Mesenchymal stem cell (in vitro differentiated cells and primary cell): Measurements from ENCODE around the gene HTRA3.

Source experiments
- DNase-seq: peaks from one replicate; pipeline ENCODE4 v3.0.0-alpha.2; 2013
- H2AFZ ChIP-seq: one replicate; pipeline ENCODE4 v1.6.1; 2013; ENCODE audit warnings: low read depth, mild to moderate bottlenecking, control low read depth, inconsistent platforms, low read length, moderate library complexity
- H2AK5ac ChIP-seq: 2 replicates; pipeline ENCODE4 v1.6.1; 2013; ENCODE audit warnings: low read length, moderate library complexity, mild to moderate bottlenecking, inconsistent platforms; ENCODE audit not compliant: severe bottlenecking
- H2BK120ac ChIP-seq: one replicate; pipeline ENCODE4 v1.6.1; 2013; ENCODE audit warnings: low read depth, mild to moderate bottlenecking, inconsistent platforms, low read length, moderate library complexity
- H2BK12ac ChIP-seq, 2 experiments: one replicate each; pipeline ENCODE4 v1.6.1; 2013; ENCODE audit warnings: inconsistent platforms in 2 of 2, low read length in 2 of 2, mild to moderate bottlenecking in 2 of 2, moderate library complexity in 2 of 2, control low read depth in 1 of 2
- H2BK15ac ChIP-seq: one replicate; pipeline ENCODE4 v1.6.1; 2013; ENCODE audit warnings: mild to moderate bottlenecking, low read depth, inconsistent platforms; ENCODE audit not compliant: poor library complexity, severe bottlenecking
- H2BK5ac ChIP-seq: 2 replicates; pipeline ENCODE4 v1.6.1; 2013; ENCODE audit warnings: low read depth, mild to moderate bottlenecking, low read length, control low read depth, inconsistent platforms; ENCODE audit not compliant: poor library complexity, severe bottlenecking
- H3K14ac ChIP-seq, 2 experiments: one replicate each; pipeline ENCODE4 v1.6.1; 2013; ENCODE audit warnings: inconsistent platforms in 2 of 2, low read length in 2 of 2, control low read depth in 1 of 2, mild to moderate bottlenecking in 1 of 2, moderate library complexity in 1 of 2
- H3K18ac ChIP-seq, 2 experiments: one replicate each; pipeline ENCODE4 v1.6.1; 2013; ENCODE audit warnings: inconsistent platforms in 2 of 2, low read length in 2 of 2, control low read depth in 1 of 2, low read depth in 1 of 2, mild to moderate bottlenecking in 1 of 2
- H3K23ac ChIP-seq, 2 experiments: one replicate each; pipeline ENCODE4 v1.6.1; 2013; ENCODE audit warnings: inconsistent platforms in 2 of 2, low read length in 2 of 2, mild to moderate bottlenecking in 2 of 2, moderate library complexity in 2 of 2, control low read depth in 1 of 2
- H3K27ac ChIP-seq: 2 replicates; pipeline ENCODE4 v1.5.1; 2013; ENCODE audit warnings: mild to moderate bottlenecking, moderate library complexity, low read length, control low read depth, inconsistent platforms; ENCODE audit not compliant: poor library complexity, severe bottlenecking
- H3K27me3 ChIP-seq, 2 experiments: 2 replicates each; pipeline versions ENCODE4 v1.6.1 to v1.7.0; 2013; ENCODE audit warnings: low read length in 2 of 2, mild to moderate bottlenecking in 2 of 2, moderate library complexity in 2 of 2, control low read depth in 1 of 2, inconsistent platforms in 1 of 2; ENCODE audit not compliant: control insufficient read depth in 1 of 2, insufficient read depth in 1 of 2
- H3K36me3 ChIP-seq, 2 experiments: 2 replicates each; pipeline versions ENCODE4 v1.6.1 to v1.7.0; 2013; ENCODE audit warnings: low read length in 2 of 2, control low read depth in 1 of 2, inconsistent platforms in 1 of 2, low read depth in 1 of 2, mild to moderate bottlenecking in 1 of 2; ENCODE audit not compliant: insufficient read depth in 2 of 2, control insufficient read depth in 1 of 2
- H3K4ac ChIP-seq, 2 experiments: one replicate each; pipeline ENCODE4 v1.6.1; 2013; ENCODE audit warnings: inconsistent platforms in 2 of 2, low read length in 2 of 2, mild to moderate bottlenecking in 2 of 2, moderate library complexity in 2 of 2, control low read depth in 1 of 2, low read depth in 1 of 2
- H3K4me1 ChIP-seq: 2 replicates; pipeline ENCODE4 v1.6.1; 2013; ENCODE audit warnings: low read depth, low read length, control low read depth; ENCODE audit not compliant: control insufficient read depth, insufficient read depth
- H3K4me2 ChIP-seq: 2 replicates; pipeline ENCODE4 v1.6.1; 2013; ENCODE audit warnings: low read length, mild to moderate bottlenecking, inconsistent platforms; ENCODE audit not compliant: poor library complexity, severe bottlenecking
- H3K4me3 ChIP-seq, 2 experiments: 2 replicates each; pipeline versions ENCODE4 v1.5.1 to v1.7.0; 2013; ENCODE audit warnings: low read length in 2 of 2, mild to moderate bottlenecking in 2 of 2, control low read depth in 1 of 2, low read depth in 1 of 2; ENCODE audit not compliant: insufficient read depth in 1 of 2
- H3K79me1 ChIP-seq: replicated peaks from 2 replicates; pipeline ENCODE4 v1.6.1; 2013; ENCODE audit warnings: mild to moderate bottlenecking, control low read depth, low read length, inconsistent platforms; ENCODE audit not compliant: poor library complexity, severe bottlenecking
- H3K9ac ChIP-seq: 2 replicates; pipeline ENCODE4 v1.7.0; 2013; ENCODE audit warnings: mild to moderate bottlenecking, low read length, moderate library complexity
- H3K9me3 ChIP-seq: 2 replicates; pipeline ENCODE4 v1.7.0; 2013; ENCODE audit warnings: mild to moderate bottlenecking, low read length; ENCODE audit not compliant: control insufficient read depth
- H4K8ac ChIP-seq: one replicate; pipeline ENCODE4 v1.6.1; 2013; ENCODE audit warnings: inconsistent platforms, mild to moderate bottlenecking, low read length, moderate library complexity
- H4K91ac ChIP-seq: one replicate; pipeline ENCODE4 v1.6.1; 2013; ENCODE audit warnings: mild to moderate bottlenecking, low read length, inconsistent platforms
- WGBS: methylation state at CpG from one replicate; pipeline ENCODE4 v1.1.7; 2013; ENCODE audit warnings: mixed read lengths; 5-methylcytosine and 5-hydroxymethylcytosine counted together

Gene HTRA3

GRCh38 chr4:8351931-8352367 lies 82.4 kb downstream of the HTRA3 start:
- WGBS: 84% methylated on average over 8 of the region's 8 CpGs
- H3K4me1 ChIP-seq: peaks cover 33% of the 10 kb centered on the region
- H3K9ac ChIP-seq: no peak overlapping the region
- H3K18ac ChIP-seq: no peak overlapping the region
- H3K14ac ChIP-seq: no peak overlapping the region
- no peak for DNase-seq
- H3K4me2 ChIP-seq: no peak overlapping the region
- no peaks in the 10 kb centered on the region for H3K9me3 ChIP-seq
- H2BK120ac ChIP-seq: no peak overlapping the region
- no peak overlapping the region for H4K8ac ChIP-seq
- H3K4ac ChIP-seq: no peak overlapping the region
- H3K79me1 ChIP-seq: no peaks in the 10 kb centered on the region
- H3K4me3 ChIP-seq: no peak overlapping the region
- no peak overlapping the region for H2BK12ac ChIP-seq
- peaks cover 20 to 55% of the 10 kb centered on the region in 2 experiments for H3K27me3 ChIP-seq
- no peak overlapping the region for H2AK5ac ChIP-seq
- no peak overlapping the region for H3K23ac ChIP-seq
- H2AFZ ChIP-seq: no peak overlapping the region
- no peak overlapping the region for H2BK5ac ChIP-seq
- no peak overlapping the region for H4K91ac ChIP-seq
- H3K27ac ChIP-seq: no peak overlapping the region
- no peaks in the 10 kb centered on the region for H3K36me3 ChIP-seq
- H2BK15ac ChIP-seq: no peak overlapping the region

- Histone ChIP-seq H4K8ac (no peak overlapping the region), H3K4me2 (no peak overlapping the region), H3K23ac (no peak overlapping the region), H3K4me1 (peaks cover 33% of the 10 kb centered on the region), H3K9me3 (no peaks in the 10 kb centered on the region), H3K4me3 (no peak overlapping the region), H3K9ac (no peak overlapping the region), H2BK15ac (no peak overlapping the region), H3K4ac (no peak overlapping the region), H2AFZ (no peak overlapping the region), H3K79me1 (no peaks in the 10 kb centered on the region), H4K91ac (no peak overlapping the region), H3K27me3 (peaks cover 16 to 49% of the 10 kb centered on the region in 2 experiments), H2AK5ac (no peak overlapping the region), H3K27ac (no peak overlapping the region), H2BK120ac (no peak overlapping the region), H2BK5ac (no peak overlapping the region), H3K18ac (no peak overlapping the region), H2BK12ac (no peak overlapping the region), H3K14ac (no peak overlapping the region), H3K36me3 (no peaks in the 10 kb centered on the region)
- DNase-seq: no peak
- 78% methylated on average over 20 of the region's 20 CpGs for WGBS
Measured at GRCh38 chr4:8352368-8353157, 83.0 kb downstream of the HTRA3 start.

- 88% methylated on average over 9 of the region's 9 CpGs for WGBS
- H2AK5ac ChIP-seq: peak overlapping the region; percentile 37
- DNase-seq: no peak
Measured at GRCh38 chr4:8353158-8353669, 83.7 kb downstream of the HTRA3 start.

GRCh38 chr4:8353912-8354453 lies 84.4 kb downstream of the HTRA3 start:
- Histone ChIP-seq H2BK5ac (no peak overlapping the region), H3K27ac (peak overlapping the region; percentile 24), H3K9me3 (no peaks in the 10 kb centered on the region), H2AFZ (no peak overlapping the region), H3K4me1 (peaks cover 33% of the 10 kb centered on the region), H3K9ac (no peak overlapping the region), H3K4ac (no peak overlapping the region), H3K27me3 (peaks cover 19 to 41% of the 10 kb centered on the region in 2 experiments), H3K79me1 (no peaks in the 10 kb centered on the region), H3K23ac (no peak overlapping the region), H3K18ac (no peak overlapping the region), H4K91ac (no peak overlapping the region), H3K4me2 (no peak overlapping the region), H3K36me3 (no peaks in the 10 kb centered on the region), H2BK12ac (no peak overlapping the region), H2BK15ac (no peak overlapping the region), H4K8ac (no peak overlapping the region), H3K14ac (no peak overlapping the region), H2AK5ac (no peak overlapping the region), H2BK120ac (no peak overlapping the region), H3K4me3 (no peak overlapping the region)
- peak; percentile 65 for DNase-seq
- 83% methylated on average over 12 of the region's 12 CpGs for WGBS

More at GRCh38 chr4:8353158-8353669, 83.7 kb downstream of the HTRA3 start:
- no peak overlapping the region for H2BK120ac ChIP-seq
- no peak overlapping the region for H3K4ac ChIP-seq
- no peak overlapping the region for H3K27ac ChIP-seq
- H3K14ac ChIP-seq: no peak overlapping the region
- H3K27me3 ChIP-seq: peaks cover 17 to 42% of the 10 kb centered on the region in 2 experiments
- H3K4me1 ChIP-seq: peaks cover 33% of the 10 kb centered on the region
- no peaks in the 10 kb centered on the region for H3K9me3 ChIP-seq
- H3K18ac ChIP-seq: no peak overlapping the region
- H3K4me3 ChIP-seq: no peak overlapping the region
- no peak overlapping the region for H2BK12ac ChIP-seq
- no peak overlapping the region for H4K91ac ChIP-seq
- no peak overlapping the region for H3K9ac ChIP-seq
- no peak overlapping the region for H2AFZ ChIP-seq
- no peak overlapping the region for H2BK15ac ChIP-seq
- no peak overlapping the region for H2BK5ac ChIP-seq
- no peak overlapping the region for H3K23ac ChIP-seq
- no peaks in the 10 kb centered on the region for H3K36me3 ChIP-seq
- no peak overlapping the region for H3K4me2 ChIP-seq
- H4K8ac ChIP-seq: no peak overlapping the region
- no peaks in the 10 kb centered on the region for H3K79me1 ChIP-seq
